DLD1 (cell line): Measurements from ENCODE around the gene RUVBL1.
"Not testable (repeated sequence)": the region's sequence is repeated elsewhere in the genome, so short reads cannot be mapped to it uniquely, and the experiment has no call there.

Source experiments
- in situ Hi-C: cut with HindIII; loops from 2 replicates; pipeline ENCODE4 v1.10.0; 2017; ENCODE audit warnings: low sequenced_read_pairs

The RUVBL1 gene

DNA sequence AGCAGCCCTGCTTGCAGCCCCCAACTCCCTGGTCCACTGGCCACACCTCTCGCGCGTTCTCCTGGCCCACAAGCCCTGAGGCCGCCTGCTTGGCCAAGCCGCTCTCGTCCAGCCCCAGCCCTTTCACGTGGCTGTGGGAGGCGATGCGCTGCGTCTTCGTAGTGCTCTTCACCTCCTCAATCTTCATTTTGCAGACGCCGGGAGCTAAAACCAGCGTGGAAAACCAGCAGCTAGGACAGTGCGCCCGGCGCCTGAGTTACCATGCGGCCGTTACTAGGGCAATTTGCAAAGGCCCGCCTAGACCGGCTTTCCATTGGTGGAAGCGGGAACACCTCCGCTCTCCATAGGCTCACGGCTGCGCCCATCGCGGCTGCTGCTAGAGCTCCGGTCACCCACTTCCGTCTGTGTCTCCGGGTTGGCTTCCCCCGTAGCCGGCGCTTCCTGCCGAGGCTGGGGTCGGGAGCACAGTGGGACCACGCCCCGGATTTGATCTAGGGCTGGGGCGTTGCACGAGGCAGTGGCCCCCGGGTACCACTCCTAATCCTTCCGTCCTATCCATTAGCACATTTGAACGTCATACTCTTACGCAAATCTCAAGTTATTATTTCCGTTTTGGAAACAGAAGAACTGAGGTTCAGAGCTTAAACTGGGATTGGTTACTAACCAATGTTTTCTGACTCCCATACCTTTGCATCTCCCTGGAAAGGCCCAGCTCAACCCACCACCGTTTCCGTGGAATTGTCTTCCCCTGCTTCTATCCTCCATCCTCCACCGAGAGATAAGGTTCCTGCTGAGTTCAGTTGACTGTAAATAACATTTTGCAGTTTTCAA is at the start of gene RUVBL1:
TSS of gene RUVBL1 (minus strand) at position 275 of the 831 bp plus-strand sequence. CDS start at position 187, 88 bp downstream.
- in situ Hi-C loops, result no loop called here

- in situ Hi-C loops, result no loop called here
Observed at GRCh38 chr3:128173200-128173599, 49.6 kb upstream of the RUVBL1 start.

GRCh38 chr3:128170866-128171516 is 47.4 kb upstream of the RUVBL1 start:
- in situ Hi-C loops, result no loop called here

DNA sequence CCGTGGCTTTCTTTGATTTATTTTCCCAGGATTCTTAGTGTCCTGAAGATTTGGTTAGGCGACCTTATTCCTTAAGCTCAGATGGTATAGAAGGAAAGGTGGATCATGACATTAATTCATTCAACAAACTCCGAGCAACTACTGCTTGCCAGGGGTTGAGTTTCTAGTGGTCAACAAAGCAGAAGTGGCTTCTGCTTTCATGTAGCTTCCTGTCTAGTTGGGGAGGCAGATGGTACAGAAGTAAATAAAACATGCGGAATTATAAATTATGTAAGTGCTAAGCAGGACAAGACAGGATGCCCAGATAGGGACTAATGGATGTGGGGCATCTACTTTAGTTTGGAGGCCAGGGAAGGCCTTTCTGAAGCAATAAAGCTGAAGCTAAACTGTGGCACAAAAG is 45.2 kb upstream of the RUVBL1 start:
- in situ Hi-C loops, result no loop called here

DNA sequence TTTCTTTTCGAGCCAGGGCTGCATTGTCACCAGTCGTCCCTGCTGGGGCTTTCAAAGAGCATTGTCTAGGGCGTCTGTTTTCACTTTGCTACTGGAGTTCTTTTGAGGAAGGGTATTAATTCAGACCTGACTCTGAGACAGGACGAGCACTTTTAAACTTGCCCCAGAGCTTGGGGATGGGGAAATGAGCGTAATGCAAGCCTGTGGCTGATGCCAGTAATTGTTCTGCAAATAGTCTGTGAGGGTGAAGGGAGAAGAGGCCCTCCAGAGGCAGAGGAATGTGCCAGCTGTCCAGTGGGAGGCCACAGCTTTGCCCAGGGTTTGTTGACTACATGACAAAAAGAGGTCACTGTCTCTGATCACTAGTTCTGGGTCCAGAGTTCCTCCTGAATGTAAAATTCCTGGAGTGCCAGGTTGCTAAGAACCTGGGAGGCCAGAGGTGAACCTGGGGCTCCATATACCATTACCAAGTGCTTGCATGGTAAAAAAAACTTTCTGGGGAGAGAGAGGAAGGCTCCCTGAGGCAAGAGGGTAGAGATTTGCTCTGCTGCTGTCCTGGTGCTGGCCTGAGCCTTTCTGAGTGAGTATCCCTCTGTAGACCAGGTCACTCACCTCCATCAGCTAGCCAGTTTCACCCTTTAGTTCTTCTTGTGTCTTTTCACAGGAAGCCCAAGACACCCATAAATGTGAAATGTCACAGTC is 44.5 kb upstream of the RUVBL1 start:
- in situ Hi-C loops, result no loop called here

DNA sequence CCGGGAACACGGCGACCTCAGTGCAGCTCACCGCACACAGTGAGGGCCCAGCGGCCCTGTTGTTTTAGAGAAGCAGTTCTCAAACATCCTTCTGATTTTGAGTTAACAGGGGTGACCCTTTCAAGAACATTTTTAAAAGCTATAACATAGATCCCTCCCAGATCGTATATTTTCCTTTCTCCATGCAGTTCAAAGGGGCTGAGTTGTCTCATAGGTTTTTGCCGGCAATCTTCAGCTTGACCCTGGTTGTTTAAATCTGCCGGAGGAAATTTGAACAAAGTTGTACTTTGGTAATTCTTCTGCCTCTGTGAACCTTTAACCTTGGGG is 44.0 kb upstream of the RUVBL1 start:
- in situ Hi-C loops, result no loop called here

- in situ Hi-C loops, result no loop called here
Observed at GRCh38 chr3:128166971-128167453, 43.4 kb upstream of the RUVBL1 start.

GRCh38 chr3:128163432-128163831 is 39.8 kb upstream of the RUVBL1 start:
- in situ Hi-C loops, result no loop called here

- in situ Hi-C loops, result no loop called here
Observed at GRCh38 chr3:128160661-128161060, 37.0 kb upstream of the RUVBL1 start.

DNA sequence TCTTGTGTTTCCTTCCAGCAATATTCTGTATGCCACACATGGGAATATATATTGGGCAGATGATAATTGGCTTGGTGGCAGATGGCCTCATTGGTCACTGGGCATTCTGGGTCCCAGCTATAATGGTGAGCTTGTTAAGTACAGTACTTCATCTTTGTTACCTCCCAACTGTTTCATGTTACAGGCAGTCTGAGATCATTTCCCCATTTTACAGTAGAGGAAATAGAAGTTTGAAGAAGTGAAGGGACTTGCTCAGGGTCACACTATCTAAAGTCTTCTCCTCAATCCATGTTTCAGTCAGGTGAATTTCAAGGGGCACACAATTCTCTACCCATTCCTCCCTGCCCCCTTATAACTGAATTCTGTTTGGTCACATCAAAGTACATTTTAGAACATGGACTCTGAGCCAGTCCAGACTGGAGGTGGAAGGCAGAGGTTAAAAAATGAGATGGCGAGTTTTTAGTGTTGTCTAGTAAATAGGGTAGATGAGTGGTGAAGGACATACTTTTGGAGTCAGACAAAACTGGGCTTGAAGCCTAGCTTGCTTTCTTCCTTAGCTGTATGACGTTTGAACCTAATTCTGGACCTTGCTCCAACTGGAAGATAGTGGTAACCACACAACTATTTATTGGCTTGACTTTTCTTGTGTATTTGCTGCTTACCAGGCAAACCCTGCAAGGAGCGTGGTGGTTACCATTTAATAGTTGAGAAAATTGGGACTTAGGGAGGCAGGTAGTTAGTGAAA is 32.2 kb upstream of the RUVBL1 start:
- in situ Hi-C loops, result no loop called here

DNA sequence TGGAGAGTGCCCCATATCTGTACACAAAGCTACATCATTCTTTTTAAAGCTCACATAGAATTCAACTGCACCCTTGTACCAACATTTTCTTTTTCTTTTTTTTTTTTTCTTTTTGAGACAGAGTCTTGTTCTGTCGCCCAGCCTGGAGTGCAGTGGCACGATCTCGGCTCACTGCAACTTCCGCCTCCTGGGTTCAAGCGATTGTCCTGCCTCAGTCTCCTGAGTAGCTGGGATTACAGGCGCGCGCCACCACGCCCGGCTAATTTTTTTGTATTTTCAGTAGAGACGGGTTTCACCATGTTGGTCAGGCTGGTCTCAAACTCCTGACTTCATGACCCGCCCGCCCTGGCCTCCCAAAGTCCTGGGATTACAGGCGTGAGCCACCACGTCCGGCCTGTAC is 30.7 kb upstream of the RUVBL1 start:
- in situ Hi-C loops, result not testable (repeated sequence)

GRCh38 chr3:128153156-128154041 is 29.8 kb upstream of the RUVBL1 start, which contains the start of gene EEFSEC:
Gene EEFSEC, plus strand, starts transcription at chr3:128153481. Its CDS starts 27 bp downstream, at chr3:128153508.
- in situ Hi-C loops, result no loop called here

DNA sequence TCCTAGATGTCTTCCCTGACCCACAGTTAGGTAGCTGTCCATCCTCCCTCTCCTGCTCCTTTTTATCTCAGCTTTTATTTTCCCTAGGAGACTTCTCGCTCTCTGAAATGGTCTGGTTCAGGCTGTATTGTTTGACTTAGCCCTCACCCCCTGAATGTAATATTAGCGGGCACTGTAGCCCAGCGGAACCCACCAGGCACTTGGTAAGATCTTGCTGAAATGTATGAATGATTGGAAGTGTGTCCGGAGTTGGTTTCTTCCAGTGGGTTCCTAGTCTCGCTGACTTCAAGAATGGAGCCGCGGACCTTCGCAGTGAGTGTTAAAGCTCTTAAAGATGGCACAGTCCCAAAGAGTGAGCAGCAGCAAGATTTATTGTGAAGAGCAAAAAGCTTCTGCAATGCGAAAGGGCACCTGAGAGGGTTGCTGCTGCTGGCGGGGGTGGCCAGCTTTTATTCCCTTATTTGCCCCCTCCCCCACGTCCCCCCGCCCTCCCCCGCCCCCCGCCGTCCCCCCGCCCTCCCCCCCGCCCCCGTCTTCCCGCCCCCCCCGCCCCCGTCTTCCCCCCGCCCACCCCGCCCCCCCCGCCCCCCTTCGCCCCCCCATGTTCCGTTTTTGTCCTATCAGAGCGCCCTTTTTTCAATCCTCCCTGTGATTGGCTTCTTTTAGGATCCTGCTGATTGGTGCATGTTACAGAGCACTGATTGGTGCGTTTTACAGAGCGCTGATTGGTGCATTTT is 29.0 kb upstream of the RUVBL1 start:
- in situ Hi-C loops, result no loop called here

DNA sequence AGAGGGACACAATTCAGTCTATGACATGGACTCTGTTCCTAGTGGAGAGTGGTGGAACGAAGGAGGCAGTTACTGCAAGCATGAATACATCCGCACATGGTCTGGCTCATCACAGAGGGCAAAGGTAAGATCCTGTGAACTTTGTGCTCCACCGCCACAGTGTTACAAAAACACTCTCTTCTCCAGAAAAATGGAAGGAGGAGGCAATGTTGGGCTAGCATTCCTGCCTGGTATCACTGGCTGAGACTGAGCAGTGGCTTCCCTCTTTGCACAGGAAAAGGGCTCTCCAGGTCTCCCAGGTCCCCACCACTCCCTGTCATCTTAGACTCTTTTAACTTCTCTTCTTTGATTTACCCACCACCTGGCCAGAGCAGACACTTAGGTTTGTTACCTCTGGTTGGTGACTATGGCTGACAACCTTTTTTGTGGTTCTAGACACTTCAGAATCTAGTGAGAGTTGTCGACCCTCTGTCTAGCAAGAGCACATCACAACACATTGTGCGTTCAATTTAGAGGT is 28.2 kb upstream of the RUVBL1 start:
- in situ Hi-C loops, result no loop called here

- in situ Hi-C loops, result no loop called here
Observed at GRCh38 chr3:128149650-128150049, 26.0 kb upstream of the RUVBL1 start.

- in situ Hi-C loops, result no loop called here
Observed at GRCh38 chr3:128146201-128146600, 22.6 kb upstream of the RUVBL1 start.

GRCh38 chr3:128145279-128145678 is 21.7 kb upstream of the RUVBL1 start:
- in situ Hi-C loops, result no loop called here

DNA sequence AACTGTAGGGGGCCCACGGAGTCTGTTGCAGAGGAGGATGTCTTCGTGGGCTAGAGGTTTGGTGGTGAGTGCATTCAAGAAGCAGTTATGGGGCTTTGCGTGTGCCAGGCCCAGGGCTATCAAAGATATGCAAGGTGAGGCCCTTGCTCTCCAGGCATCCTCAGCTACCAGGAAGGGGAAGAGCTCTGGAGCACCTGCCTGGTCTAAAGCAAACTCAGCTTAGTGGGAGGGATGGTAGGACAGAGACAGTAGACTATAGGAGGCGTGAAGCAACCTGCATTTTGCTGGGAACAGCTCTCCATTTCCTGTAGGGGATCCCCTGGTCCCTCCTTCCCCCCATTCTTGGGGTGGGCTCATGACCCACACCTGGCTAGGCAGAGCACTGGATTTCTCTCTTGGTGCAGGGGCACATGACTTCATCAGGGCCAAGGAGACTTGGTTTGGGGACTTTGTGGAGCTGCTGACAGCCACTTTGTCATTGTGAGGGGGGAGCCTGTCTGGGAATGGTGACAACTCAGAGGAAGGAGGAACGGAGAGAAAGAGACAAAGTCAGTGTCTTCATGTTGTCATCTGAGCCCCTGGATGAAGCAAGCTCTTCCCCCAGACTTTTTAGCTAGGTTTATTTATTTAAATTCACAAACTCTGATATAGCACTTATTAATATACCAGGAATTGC is 21.0 kb upstream of the RUVBL1 start:
- in situ Hi-C loops, result no loop called here
